HepG2 (cell line): ENCODE data around the gene PTPRM. TPM values are rescaled to one million over a fixed set of nuclear protein-coding genes. Genes with fewer than 3 reads are reported as not detected.
A peak's percentile ranks its signal among the peaks of the same experiment; 100 is the strongest.

ENCODE experiments used
- ATAC-seq: fragments of 200-7000 bp; cut with Tn5 transposase; 3 replicates; pipeline ENCODE4 v1.9.1; 2020; ENCODE audit warnings: mild to moderate bottlenecking, moderate library complexity
- BruUV-seq: library from RNA; stranded (reverse); fragments of 400-500 nt; replicated peaks from 2 replicates; lab custom pipeline; 2021; lab: Mats Ljungman, UMichigan
- CTCF ChIA-PET: fragments of 300-600 bp; formaldehyde crosslinking; extraction: SDS; loops from one replicate; lab custom pipeline; 2021; ENCODE audit warnings: low total read pairs, inconsistent platforms, low intra/inter-chr PET ratio; lab: Yijun Ruan, JAX
- POLR2A ChIA-PET: fragments of 350-600 bp; sonication (Branson Sonifier 250); formaldehyde crosslinking; loops from one replicate; lab custom pipeline; 2020; ENCODE audit warnings: antibody characterized with exemption, inconsistent platforms; lab: Yijun Ruan, JAX
- DNase-seq: peaks from one replicate; pipeline ENCODE4 v3.0.0-alpha.2; 2015; ENCODE audit warnings: low spot score
- FAIRE-seq: peaks from 3 replicates; lab custom pipeline; 2011; peaks lifted over from hg19 to GRCh38; lab: Jason Lieb, UNC
- H2AFZ ChIP-seq: one replicate; pipeline ENCODE4 v1.6.1; 2011; ENCODE audit warnings: low read length, inconsistent platforms
- H3K27ac ChIP-seq: fragments of 300-600 bp; 3 replicates; pipeline ENCODE4 v1.8.0; 2011; ENCODE audit warnings: mixed run types, mild to moderate bottlenecking, mixed read lengths, low read length, inconsistent platforms; ENCODE audit not compliant: insufficient read depth; ENCODE audit errors: extremely low read length
- H3K27me3 ChIP-seq, 2 experiments: fragments of 200-600 bp in 1 of 2; 2 replicates in 1 of 2; 3 replicates in 1 of 2; pipeline versions ENCODE4 v1.6.0 to v1.8.0; 2011; ENCODE audit warnings: low read length in 2 of 2, mild to moderate bottlenecking in 2 of 2, moderate library complexity in 2 of 2, inconsistent platforms in 1 of 2; ENCODE audit not compliant: insufficient read depth in 2 of 2, control insufficient read depth in 1 of 2
- H3K36me3 ChIP-seq, 2 experiments: fragments of 200-600 bp in 1 of 2; replicated peaks in 1 of 2; 2 replicates in 1 of 2; 3 replicates in 1 of 2; pipeline versions ENCODE4 v1.5.1 to v1.8.0; 2011; ENCODE audit warnings: low read length in 2 of 2, inconsistent platforms in 1 of 2; ENCODE audit not compliant: insufficient read depth in 2 of 2, control insufficient read depth in 1 of 2
- H3K4me1 ChIP-seq: 2 replicates; pipeline ENCODE4 v1.5.1; 2012; ENCODE audit warnings: low read length, inconsistent platforms; ENCODE audit not compliant: insufficient read depth
- H3K4me2 ChIP-seq: 2 replicates; pipeline ENCODE4 v1.6.0; 2011; ENCODE audit warnings: low read depth, low read length, inconsistent platforms
- H3K4me3 ChIP-seq, 3 experiments: fragments of 200-600 bp in 1 of 3; sonication (generic), shearing (Covaris generic) in 1 of 3; replicated peaks in 1 of 3; 2 replicates each; pipeline ENCODE4 v1.5.1; 2011 to 2016; ENCODE audit warnings: low read length in 3 of 3, inconsistent platforms in 2 of 3, low read depth in 2 of 3, mild to moderate bottlenecking in 2 of 3, control low read depth in 1 of 3, mixed read lengths in 1 of 3; ENCODE audit not compliant: insufficient read depth in 1 of 3
- H3K79me2 ChIP-seq: one replicate; pipeline ENCODE4 v1.6.1; 2011; ENCODE audit warnings: low read length, inconsistent platforms; ENCODE audit not compliant: insufficient read depth
- H3K9ac ChIP-seq: 2 replicates; pipeline ENCODE4 v1.6.0; 2011; ENCODE audit warnings: mild to moderate bottlenecking, low read depth, low read length, inconsistent platforms; ENCODE audit not compliant: insufficient read depth
- H3K9me3 ChIP-seq: 2 replicates; pipeline ENCODE4 v1.5.1; 2012; ENCODE audit warnings: mild to moderate bottlenecking, low read length
- H4K20me1 ChIP-seq: 2 replicates; pipeline ENCODE4 v1.6.0; 2011; ENCODE audit warnings: inconsistent platforms, mild to moderate bottlenecking, low read length, moderate library complexity; ENCODE audit not compliant: insufficient read depth
- HDAC2 ChIP-seq: sonication (generic); formaldehyde crosslinking; IDR thresholded peaks from 2 replicates; pipeline ENCODE4 v1.4.0; 2020; ENCODE audit warnings: missing genetic modification reagents
- HNF4A ChIP-seq: sonication (generic); formaldehyde crosslinking; IDR thresholded peaks from 2 replicates; pipeline ENCODE4 v1.4.0; 2020; ENCODE audit warnings: missing genetic modification reagents
- KDM3A ChIP-seq: IDR thresholded peaks from 2 replicates; pipeline ENCODE4 v1.6.1; 2018; ENCODE audit warnings: low read depth, missing compliant biosample characterization
- KDM6A ChIP-seq: IDR thresholded peaks from 2 replicates; pipeline ENCODE4 v1.6.1; 2016; ENCODE audit warnings: low read depth
- REL ChIP-seq: sonication (generic); formaldehyde crosslinking; conservative IDR thresholded peaks from 2 replicates; pipeline ENCODE4 v1.8.0; 2022; ENCODE audit warnings: mild to moderate bottlenecking, missing genetic modification reagents, moderate library complexity
- RFX1 ChIP-seq: fragments of 450-650 bp; IDR thresholded peaks from 2 replicates; pipeline ENCODE4 v1.6.1; 2017
- ZBTB26 ChIP-seq: IDR thresholded peaks from 2 replicates; pipeline ENCODE4 v1.6.1; 2016; ENCODE audit warnings: missing compliant biosample characterization, missing genetic modification reagents, borderline replicate concordance
- ZNF121 ChIP-seq: sonication (generic); formaldehyde crosslinking; IDR thresholded peaks from 2 replicates; pipeline ENCODE4 v1.5.0; 2020; ENCODE audit warnings: mild to moderate bottlenecking, missing genetic modification reagents
- ZNF160 ChIP-seq: sonication (generic); formaldehyde crosslinking; IDR thresholded peaks from 2 replicates; pipeline ENCODE4 v1.8.0; 2022; ENCODE audit warnings: mild to moderate bottlenecking, inconsistent platforms, missing genetic modification reagents
- ZNF34 ChIP-seq: sonication (generic); formaldehyde crosslinking; IDR thresholded peaks from 2 replicates; pipeline ENCODE4 v1.4.0; 2020; ENCODE audit warnings: mild to moderate bottlenecking, missing genetic modification reagents, borderline replicate concordance
- ZNF558 ChIP-seq: sonication (generic); formaldehyde crosslinking; IDR thresholded peaks from 2 replicates; pipeline ENCODE4 v1.9.0; 2022; ENCODE audit warnings: mild to moderate bottlenecking, missing genetic modification reagents, borderline replicate concordance
- ZNF563 ChIP-seq: sonication (generic); formaldehyde crosslinking; IDR thresholded peaks from 2 replicates; pipeline ENCODE4 v1.8.0; 2022; ENCODE audit warnings: mild to moderate bottlenecking, moderate library complexity, missing genetic modification reagents
- ZNF784 ChIP-seq: sonication (generic); formaldehyde crosslinking; IDR thresholded peaks from 2 replicates; pipeline ENCODE4 v1.5.1; 2020; ENCODE audit warnings: missing genetic modification reagents, mild to moderate bottlenecking, borderline replicate concordance
- WGBS: methylation state at CpG from one replicate; pipeline ENCODE4 v1.1.6; 2017; ENCODE audit warnings: low lambda C conversion rate; 5-methylcytosine and 5-hydroxymethylcytosine counted together
- in situ Hi-C: cut with HindIII; loops from 2 replicates; pipeline ENCODE4 v1.10.0; 2017; ENCODE audit warnings: low pct_unique_long_range_greater_than_20kb; ENCODE audit not compliant: extremely low pct_ligation_motif_present
- intact Hi-C: fragments of 100-400 bp; cut with micrococcal nuclease; formaldehyde crosslinking; loops from one replicate; pipeline ENCODE4 v1.10.0; 2022; ENCODE audit not compliant: unreplicated experiment
- polyA plus RNA-seq, 8 experiments: library from polyadenylated mRNA; depleted of rRNA in 3 of 8; stranded (reverse) in 7 of 8; unstranded in 1 of 8; fragments of >200 nt; fragmentation: Illumina TruSeq in 4 of 8; extraction: Trizol in 4 of 8; gene quantifications; 2 replicates each; pipeline versions ENCODE4 v1.2.1 to v1.2.3, GENCODE V29; 2011 to 2016; ENCODE audit warnings: low read depth in 4 of 8, missing spikeins in 1 of 8, mixed read lengths in 1 of 8; ENCODE audit not compliant: insufficient read depth in 1 of 8
- total RNA-seq, 5 experiments: library from RNA; depleted of rRNA; stranded (reverse); fragments of >200 nt; fragmentation: Illumina TruSeq; extraction: Trizol; gene quantifications; 2 replicates each; pipeline ENCODE4 v1.2.3, GENCODE V29; 2016; ENCODE audit warnings: low read depth in 1 of 5

PTPRM gene
- total and polyA plus RNA-seq, 2 of the 13 experiments (the other 11 are each of a cell fraction or from before 2014, with no cell fraction given) = 12.6 to 108 TPM

- TF ChIP-seq ZBTB26 (no peak), HDAC2 (no peak), KDM3A (CRISPR knock-in tag) (no peak), ZNF563 (no peak), KDM6A (CRISPR knock-in tag) (no peak), RFX1 (no peak), ZNF34 (CRISPR knock-in tag) (no peak), HNF4A (CRISPR knock-in tag) (no peak), REL (CRISPR knock-in tag) (no peak)
These were observed 170.4 kb downstream of the PTPRM start (continued) for GRCh38 chr18:7737550-7737949.

- no peak for DNase-seq
- no peak for FAIRE-seq
- Histone ChIP-seq H3K27ac (no peak overlapping the region), H3K36me3 (no peaks in the 10 kb centered on the region; a peak in 1 of 5 replicates), H3K27me3 (no peaks in the 10 kb centered on the region), H3K4me2 (no peak overlapping the region), H3K9me3 (peaks cover 2% of the 10 kb centered on the region; the same call in 1 of the 2 replicates), H4K20me1 (no peaks in the 10 kb centered on the region), H2AFZ (no peak overlapping the region), H3K4me3 (no peak overlapping the region), H3K9ac (no peak overlapping the region), H3K4me1 (peaks cover 16% of the 10 kb centered on the region), H3K79me2 (peaks cover 2% of the 10 kb centered on the region)
- ChIA-PET POLR2A (no interaction called here), CTCF (no interaction called here)
- ATAC-seq = no peak
- intact Hi-C loops (no loop called here), in situ Hi-C loops (no loop called here)
- BruUV-seq = no TSS peak
- WGBS = 53% methylated on average over 3 of the region's 3 CpGs
- no peak for TF ChIP-seq ZNF558 (CRISPR knock-in tag)
- TF ChIP-seq ZNF160 = no peak
- TF ChIP-seq ZNF121 (CRISPR knock-in tag) = 0 out of 2 replicates have a peak, but pooled peaks have one; percentile 2
- no peak for TF ChIP-seq ZNF784 (CRISPR knock-in tag)
These were observed 173.7 kb downstream of the PTPRM start for GRCh38 chr18:7740821-7741220.
